ENCODE results near the gene FPGT. TPM values are rescaled to one million over a fixed set of nuclear protein-coding genes. Genes with fewer than 3 reads are reported as not detected.

The FPGT gene
- total and polyA plus RNA-seq, 2 donors (not counting 3 experiments of a cell fraction or from before 2014, with no cell fraction given), result 4.3 to 10.9 TPM

DNA sequence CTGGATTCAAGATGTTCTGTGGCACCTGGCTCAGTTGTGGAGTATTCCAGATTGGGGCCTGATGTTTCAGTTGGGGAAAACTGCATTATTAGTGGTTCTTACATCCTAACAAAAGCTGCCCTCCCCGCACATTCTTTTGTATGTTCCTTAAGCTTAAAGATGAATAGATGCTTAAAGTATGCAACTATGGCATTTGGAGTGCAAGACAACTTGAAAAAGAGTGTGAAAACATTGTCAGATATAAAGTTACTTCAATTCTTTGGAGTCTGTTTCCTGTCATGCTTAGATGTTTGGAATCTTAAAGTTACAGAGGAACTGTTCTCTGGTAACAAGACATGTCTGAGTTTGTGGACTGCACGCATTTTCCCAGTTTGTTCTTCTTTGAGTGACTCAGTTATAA, 7.2 kb downstream of the FPGT start:
- Histone ChIP-seq H3K4me1 (ENCODE audit: control insufficient read depth, extremely low read depth, insufficient read depth, low read length) (no peaks in the 10 kb centered on the region), H3K27ac (ENCODE audit: insufficient read depth, low read depth, low read length) (no peak overlapping the region), H3K4me2 (ENCODE audit: insufficient read depth, low read length) (no peak overlapping the region), H4K20me1 (replicated peaks; ENCODE audit: control insufficient read depth, extremely low read depth, insufficient read depth, low read length) (no peaks in the 10 kb centered on the region), H3K79me2 (ENCODE audit: control insufficient read depth, insufficient read depth, low read length) (no peaks in the 10 kb centered on the region), H2AFZ (ENCODE audit: low read depth, low read length) (no peak overlapping the region), H3K9ac (replicated peaks; ENCODE audit: extremely low read depth, insufficient read depth, low read length) (no peak overlapping the region), H3K9me1 (replicated peaks; ENCODE audit: control insufficient read depth, extremely low read depth, insufficient read depth, low read length) (no peaks in the 10 kb centered on the region), H3K27me3 (ENCODE audit: control insufficient read depth in 2 of 2, insufficient read depth in 2 of 2, low read length in 2 of 2) (no peaks in the 10 kb centered on the region), H3K36me3 (ENCODE audit: control insufficient read depth in 2 of 2, extremely low read depth in 1 of 2, insufficient read depth in 2 of 2, low read length in 2 of 2) (no peaks in the 10 kb centered on the region), H3K4me3 (replicated peaks in 1 of 3; ENCODE audit: insufficient read depth in 1 of 3, low read depth in 1 of 3, low read length in 3 of 3) (no peak overlapping the region), H3K9me3 (replicated peaks; ENCODE audit: control insufficient read depth, insufficient read depth, low read length) (no peaks in the 10 kb centered on the region)
- intact Hi-C loops (cut with micrococcal nuclease), result no loop called here
- DNase-seq (ENCODE audit: low read depth, low spot score), result no peak
- ChIA-PET CTCF (no interaction called here), POLR2A (no interaction called here)
- dilution Hi-C loops (cut with MboI; ENCODE audit: extremely low pct_ligation_motif_present, low sequenced_read_pairs), result no loop called here
- TF ChIP-seq POLR2A (IDR thresholded peaks at IDR 0.05; ENCODE audit: low read depth, low read length), result no peak
- no peak for TF ChIP-seq MYC (IDR thresholded peaks at IDR 0.05; ENCODE audit: low read depth, low read length)
- TF ChIP-seq EZH2 (IDR thresholded peaks at IDR 0.05; ENCODE audit: borderline replicate concordance, low read depth, low read length, severe bottlenecking), result no peak
- TF ChIP-seq POLR2AphosphoS5 (IDR thresholded peaks at IDR 0.05; ENCODE audit: insufficient read depth, low read depth, low read length), result no peak
- TF ChIP-seq, protein P1, sequence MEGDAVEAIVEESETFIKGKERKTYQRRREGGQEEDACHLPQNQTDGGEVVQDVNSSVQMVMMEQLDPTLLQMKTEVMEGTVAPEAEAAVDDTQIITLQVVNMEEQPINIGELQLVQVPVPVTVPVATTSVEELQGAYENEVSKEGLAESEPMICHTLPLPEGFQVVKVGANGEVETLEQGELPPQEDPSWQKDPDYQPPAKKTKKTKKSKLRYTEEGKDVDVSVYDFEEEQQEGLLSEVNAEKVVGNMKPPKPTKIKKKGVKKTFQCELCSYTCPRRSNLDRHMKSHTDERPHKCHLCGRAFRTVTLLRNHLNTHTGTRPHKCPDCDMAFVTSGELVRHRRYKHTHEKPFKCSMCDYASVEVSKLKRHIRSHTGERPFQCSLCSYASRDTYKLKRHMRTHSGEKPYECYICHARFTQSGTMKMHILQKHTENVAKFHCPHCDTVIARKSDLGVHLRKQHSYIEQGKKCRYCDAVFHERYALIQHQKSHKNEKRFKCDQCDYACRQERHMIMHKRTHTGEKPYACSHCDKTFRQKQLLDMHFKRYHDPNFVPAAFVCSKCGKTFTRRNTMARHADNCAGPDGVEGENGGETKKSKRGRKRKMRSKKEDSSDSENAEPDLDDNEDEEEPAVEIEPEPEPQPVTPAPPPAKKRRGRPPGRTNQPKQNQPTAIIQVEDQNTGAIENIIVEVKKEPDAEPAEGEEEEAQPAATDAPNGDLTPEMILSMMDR (IDR thresholded peaks at IDR 0.05; ENCODE audit: extremely low read depth in 1 of 2, insufficient read depth in 1 of 2, low read depth in 1 of 2, low read length in 2 of 2), result no peak
- TF ChIP-seq, protein P2, sequence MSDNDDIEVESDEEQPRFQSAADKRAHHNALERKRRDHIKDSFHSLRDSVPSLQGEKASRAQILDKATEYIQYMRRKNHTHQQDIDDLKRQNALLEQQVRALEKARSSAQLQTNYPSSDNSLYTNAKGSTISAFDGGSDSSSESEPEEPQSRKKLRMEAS (IDR thresholded peaks at IDR 0.05; ENCODE audit: insufficient read depth, insufficient read length), result no peak
- no peak for TF ChIP-seq GATA2 (IDR thresholded peaks at IDR 0.05; ENCODE audit: insufficient read depth, insufficient read length, low read depth, low read length)
- no peak for TF ChIP-seq JUN (IDR thresholded peaks at IDR 0.05; ENCODE audit: borderline replicate concordance, insufficient read depth, insufficient read length, low read depth)
- no peak for TF ChIP-seq FOS (IDR thresholded peaks at IDR 0.05; ENCODE audit: borderline replicate concordance, insufficient read depth, low read length)
- FAIRE-seq, result no peak
- BruUV-seq (replicated peaks), result no TSS peak

Data from endothelial cell of umbilical vein (primary cell).